DMS114 treated with DMSO at 0.1 percent for 48 hours (cell line): Measurements from ENCODE around the gene TNS3.

Experiments
- DNase-seq: peaks from one replicate; lab custom pipeline; 2025; ENCODE audit not compliant: unreplicated experiment; lab: John Stamatoyannopoulos, UW

TNS3 gene

DNA sequence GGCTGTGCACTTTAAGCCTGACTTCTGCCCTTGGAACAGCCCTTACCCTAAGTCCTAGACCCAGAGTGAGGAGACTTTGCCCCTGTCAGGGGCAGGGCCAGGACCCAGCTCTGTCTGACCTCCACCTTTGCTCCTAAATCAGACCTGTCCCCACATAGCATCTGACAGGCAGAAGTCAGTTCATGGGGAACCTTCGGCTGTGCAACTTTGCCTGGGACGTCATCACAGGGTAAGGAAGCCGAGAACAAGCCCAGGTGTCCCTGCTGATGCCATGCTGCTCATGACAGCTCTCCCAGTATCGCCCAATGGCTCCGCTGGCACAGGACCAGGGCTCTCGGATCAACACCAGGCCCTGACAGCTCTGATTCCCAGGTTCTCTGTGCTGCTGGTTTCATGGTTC, 55.4 kb downstream of the TNS3 start:
- no peak for DNase-seq

DNA sequence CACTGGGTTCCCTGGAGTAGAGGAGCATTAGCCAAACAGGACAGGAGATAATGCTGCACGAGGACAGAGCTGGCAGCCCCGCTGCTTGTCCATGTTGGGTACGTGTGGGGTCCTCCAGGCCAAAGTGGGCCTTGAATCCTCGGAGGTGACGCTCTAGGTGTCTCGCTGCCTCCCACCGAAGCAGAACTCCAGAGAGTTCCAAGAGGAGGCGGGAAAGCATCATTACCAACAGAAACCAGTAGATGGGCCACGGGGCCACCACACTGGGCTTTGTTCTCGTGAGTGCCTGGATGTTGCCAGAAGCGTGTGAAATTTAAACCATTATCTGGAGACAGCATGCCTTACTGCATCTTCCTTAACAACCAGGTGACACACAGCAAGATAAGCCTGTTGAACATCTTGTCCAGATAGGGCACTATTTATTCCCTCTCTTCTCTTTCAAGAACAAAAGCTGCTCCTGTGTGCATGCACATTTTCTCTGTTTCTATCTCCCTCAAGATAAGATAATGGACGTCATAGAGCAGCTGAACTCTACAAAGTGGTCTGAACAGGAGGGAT, 56.8 kb downstream of the TNS3 start:
- no peak for DNase-seq

DNA sequence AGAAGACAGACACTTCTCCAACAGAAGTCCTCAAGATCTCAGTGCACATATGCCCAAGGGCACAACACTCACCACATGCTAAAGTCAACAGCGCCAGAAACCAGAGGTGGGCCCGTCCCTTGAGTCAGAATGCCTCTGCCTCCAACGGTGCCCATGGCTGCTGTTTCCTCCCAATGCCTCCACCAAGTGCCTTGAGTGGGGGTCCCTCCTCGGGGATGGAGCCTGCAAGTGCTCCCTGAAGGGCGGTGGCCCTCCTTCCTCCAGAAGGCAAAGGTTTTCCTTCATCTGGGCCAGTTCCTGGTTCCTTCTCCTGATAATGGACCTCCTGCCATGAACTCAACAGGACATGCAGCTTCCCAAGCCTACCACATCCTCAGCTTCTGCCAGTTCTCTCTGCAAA, 58.5 kb downstream of the TNS3 start:
- DNase-seq: no peak

DNA sequence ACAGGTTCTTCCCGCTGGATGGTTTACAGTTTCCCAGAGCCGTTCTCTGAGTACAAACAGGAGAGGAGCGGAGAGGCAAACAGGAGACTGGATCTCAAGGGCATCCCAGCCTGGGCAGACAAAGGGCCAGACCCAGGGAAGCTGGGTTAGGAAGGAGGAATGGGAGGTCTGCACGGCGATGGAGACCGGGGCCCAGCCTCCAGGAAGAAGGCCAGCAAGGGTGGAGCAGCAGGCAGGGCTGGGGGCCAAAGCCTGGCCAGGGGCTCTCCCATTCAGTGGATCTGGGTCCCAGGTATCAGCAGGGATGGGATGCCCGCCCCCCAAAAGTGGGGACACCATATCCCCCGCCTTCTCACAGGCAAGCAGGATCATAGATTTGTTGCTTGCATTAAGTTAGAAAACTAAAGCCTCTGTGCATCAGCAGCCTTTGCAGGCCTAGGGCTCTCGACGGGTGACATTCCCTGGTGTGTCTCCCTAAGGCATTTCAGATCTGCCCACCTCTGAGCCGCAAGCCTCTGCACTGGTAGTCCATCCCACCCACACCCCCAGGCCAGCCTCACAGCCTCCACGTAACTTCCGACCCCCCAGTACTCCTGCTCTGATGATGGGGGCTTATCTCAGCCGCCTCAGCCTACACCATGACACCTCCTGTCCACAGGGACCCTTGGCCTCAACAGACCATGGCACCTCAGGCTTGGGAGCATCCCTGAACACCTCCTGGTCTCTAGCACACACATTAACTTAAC, 59.9 kb downstream of the TNS3 start:
- DNase-seq: no peak

DNA sequence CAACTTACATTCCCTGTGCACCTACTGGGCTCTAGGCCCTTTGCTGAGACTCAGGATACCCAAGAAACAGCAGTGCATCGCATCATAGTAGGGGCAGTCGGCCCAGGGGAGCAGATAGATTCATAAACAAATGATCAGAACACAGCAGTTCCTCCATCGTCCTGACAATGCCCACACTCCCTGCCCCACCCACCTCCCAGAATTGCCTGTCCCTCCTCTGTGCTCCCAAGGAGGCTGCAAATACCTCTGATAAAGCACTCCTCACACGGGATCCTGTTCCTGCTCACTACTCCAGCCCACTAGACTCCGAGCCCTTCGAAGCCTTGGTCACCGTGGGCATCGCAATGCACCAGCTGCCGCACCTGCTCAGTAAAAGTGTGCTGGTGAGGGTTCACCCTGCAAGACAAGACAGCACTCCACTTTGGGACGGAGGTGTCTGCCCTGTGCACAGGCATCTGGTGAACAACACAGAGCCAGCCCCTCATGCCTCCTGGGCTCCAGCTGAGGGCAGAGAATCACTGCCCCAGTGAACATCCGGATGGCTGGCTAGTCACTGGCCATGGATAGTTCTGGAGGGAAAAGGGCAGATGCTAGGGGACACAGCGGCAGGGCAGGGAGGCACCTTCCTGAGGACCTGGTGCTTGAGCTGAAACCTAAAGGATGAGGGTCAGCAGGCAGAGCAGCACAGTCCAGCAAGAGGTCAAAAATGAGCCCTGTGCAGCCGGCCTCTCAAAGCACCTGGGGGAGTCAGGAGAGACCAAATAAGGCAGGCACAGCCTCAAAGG, 60.7 kb downstream of the TNS3 start:
- DNase-seq: no peak

DNA sequence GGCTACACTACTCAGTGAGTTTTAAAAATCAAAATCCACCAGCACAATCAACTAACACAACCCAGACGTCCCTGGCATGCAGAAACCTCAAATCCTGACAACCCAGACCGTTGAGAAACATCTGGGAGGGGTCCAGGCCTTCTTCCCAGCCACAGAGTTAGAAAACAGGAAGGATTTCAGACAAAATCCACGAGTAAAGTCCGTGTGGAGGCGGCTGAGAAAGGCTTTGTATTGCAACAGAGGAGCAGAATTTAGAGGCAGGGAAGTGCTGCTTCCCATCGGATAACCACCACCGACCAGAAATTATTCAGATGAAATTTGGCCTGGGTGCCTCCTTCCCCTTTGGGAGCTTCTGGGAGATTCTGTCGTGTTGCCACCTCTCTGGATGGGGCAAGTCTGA, 61.5 kb downstream of the TNS3 start:
- DNase-seq: no peak

DNA sequence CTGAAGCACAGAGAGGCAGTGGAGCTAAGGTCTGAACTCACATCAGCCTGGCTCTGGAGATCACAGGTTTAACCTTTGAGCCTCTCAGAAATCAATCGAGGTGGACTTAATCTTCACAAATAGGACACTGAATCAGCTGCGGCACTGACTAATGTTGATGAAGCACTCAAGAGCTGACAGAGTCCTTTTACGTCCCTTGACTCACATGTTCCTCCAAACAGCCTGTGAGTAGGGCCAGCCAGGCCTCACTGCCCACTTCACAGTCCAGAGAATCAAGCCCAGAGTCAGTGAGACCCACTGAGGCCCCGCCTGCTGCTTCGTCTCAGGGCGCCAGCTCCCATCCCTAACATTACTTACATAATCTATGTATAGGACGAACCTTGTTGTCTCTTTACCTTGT, 63.1 kb downstream of the TNS3 start:
- no peak for DNase-seq

DNA sequence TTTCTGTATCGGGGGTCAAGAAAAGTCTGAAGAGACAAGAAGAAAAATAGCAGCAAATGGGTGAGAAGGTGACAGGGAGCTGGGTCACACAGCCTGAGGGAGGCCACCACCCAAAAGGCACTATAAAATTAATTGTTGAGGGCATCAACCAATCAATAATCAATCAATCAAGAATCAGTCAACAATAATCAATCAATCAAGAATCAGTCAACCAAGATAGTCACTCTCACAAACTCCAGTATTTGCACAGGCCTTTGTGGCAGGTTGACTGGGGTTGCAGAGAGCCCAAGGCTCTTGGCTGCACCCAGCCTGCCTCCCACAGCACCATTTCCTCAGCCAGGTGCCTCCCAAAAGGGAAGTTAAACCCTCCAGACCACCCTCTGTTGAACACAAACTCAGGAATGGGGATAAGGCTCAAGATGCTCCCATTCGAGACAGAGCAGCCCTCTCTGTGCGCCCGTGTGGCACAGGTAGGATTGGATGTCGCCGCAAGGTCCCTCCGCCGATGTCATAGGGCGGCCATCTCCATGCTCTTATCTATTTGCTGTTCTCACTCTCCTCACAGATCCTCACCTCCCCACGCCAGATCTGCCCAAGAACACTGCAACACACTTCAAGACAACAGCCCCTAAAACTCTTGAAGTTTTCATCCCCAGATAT, 64.0 kb downstream of the TNS3 start:
- no peak for DNase-seq

DNA sequence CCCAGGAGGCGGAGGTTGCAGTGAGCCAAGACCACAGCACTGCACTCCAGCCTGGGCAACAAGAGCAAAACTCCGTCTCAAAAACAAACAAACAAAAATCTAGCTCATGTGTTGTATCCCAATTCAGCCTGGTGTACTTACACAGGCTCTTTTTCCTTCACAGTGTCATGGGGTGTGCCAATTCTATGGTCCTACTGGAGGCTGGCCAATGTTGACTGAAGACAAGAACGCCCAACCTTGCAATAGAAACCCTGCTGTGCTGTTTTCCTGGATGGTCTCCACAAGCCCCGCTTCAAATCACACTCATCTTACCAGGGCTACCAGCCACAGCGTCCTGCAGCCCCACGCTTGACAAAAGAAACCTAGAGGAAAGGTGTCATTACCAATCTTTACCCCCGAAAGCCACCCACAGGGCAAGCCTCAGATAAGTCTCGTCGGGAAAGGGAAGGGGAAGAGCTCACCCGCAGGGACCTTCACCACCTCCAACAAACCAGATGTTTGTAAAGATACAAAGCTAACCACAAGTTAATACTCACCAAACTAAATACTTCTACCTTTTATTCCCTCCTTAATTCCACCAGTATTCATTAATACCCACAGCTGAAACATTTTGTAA, 64.8 kb downstream of the TNS3 start:
- no peak for DNase-seq

DNA sequence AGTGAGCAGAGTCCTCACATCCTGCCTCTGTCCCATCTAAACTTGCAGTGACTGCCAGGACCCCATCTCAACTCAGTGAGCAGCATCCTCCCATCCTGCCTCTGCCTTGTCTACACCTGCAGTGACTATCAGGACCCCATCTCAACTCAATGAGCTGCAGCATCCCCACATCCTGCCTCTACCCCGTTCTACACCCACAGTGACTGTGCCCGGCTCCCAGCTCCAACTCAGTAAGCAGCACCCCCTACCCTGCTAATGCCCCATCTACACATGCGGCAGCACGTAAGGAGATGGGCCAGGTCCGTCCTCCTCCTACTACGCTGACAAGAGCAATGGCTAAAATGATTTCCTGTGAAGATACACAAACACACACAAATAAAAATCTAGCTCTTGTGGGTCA, 65.5 kb downstream of the TNS3 start:
- no peak for DNase-seq

DNA sequence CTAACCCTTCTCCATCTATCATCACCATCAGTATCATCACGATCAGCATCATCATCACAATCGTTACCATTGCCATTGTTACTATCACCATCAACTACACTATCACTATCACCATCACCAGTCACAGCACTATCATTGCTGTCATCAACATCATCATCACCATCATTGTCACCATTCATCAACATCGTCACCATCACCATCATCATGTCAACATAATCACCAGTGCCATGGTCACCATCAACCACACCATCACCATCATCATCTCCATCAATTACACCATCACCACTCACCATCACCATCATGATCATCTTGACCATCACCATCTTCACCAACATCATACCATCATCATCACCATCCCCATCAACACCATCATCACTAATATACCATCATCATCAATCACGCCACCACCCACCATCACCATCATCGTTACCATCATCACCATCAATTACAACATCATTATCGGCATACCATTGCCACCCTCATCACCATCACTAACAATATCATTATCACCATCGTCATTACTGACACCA, 66.5 kb downstream of the TNS3 start:
- DNase-seq: no peak

DNA sequence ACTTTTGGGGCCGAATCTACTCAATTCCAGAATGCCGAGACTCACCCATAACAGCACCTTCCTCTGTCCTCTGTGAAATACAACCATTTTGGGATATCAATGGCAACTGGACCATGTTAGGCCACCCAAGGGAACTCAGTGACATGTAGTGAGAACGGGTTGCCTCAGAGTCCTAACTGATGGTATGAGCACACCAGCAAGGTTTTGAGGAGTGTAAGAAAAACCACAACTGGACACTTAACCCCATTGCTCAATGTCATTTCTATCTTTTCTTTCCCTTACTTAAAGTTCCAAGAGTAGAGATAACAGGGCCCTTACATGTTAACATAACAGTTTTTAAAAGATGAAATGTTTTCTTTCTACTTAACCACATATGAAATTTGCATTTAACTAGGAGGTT, 67.1 kb downstream of the TNS3 start:
- no peak for DNase-seq

DNA sequence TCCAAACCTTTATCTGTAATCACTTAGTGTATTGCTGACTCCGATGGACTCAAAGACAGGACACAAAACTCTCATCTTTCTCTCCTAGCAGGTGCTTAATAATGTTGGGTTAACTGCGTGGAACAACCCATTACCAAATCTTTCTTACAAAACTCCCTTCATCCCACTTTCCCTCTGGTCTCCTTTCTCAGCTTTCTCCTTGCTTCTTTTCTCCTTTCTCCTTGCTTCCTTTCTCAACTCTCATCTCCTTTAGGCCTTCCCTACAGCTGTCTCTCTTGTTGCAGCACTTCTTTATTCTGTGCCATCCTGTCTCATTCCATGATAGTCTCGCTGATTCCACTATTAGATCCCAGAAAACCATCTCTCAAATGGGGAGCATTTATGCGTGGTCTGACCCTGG, 67.5 kb downstream of the TNS3 start:
- DNase-seq: no peak

DNA sequence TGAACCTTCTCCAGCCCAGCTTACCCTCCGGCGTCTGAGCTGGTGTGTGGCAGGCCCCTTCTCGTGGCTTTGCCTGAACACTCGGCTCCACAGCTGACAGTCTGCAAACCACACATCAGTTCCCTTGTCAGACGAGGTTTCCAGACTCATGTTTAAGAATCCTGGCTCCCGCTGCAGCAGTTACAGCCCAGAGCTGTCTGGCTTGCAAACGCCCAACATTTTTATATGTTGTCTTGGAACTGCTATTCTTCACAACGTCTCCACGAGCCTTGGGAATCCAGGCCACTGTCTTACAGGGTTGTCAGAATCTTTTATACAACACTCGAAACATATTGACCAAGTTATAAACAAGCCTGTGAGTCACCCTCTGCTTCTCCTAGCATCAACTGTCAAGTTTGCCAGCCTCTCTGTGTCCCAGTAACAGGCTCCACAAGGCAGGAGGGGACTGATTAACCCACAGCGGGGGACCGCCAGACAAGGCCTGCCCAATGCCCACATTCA, 68.1 kb downstream of the TNS3 start:
- DNase-seq: no peak

DNA sequence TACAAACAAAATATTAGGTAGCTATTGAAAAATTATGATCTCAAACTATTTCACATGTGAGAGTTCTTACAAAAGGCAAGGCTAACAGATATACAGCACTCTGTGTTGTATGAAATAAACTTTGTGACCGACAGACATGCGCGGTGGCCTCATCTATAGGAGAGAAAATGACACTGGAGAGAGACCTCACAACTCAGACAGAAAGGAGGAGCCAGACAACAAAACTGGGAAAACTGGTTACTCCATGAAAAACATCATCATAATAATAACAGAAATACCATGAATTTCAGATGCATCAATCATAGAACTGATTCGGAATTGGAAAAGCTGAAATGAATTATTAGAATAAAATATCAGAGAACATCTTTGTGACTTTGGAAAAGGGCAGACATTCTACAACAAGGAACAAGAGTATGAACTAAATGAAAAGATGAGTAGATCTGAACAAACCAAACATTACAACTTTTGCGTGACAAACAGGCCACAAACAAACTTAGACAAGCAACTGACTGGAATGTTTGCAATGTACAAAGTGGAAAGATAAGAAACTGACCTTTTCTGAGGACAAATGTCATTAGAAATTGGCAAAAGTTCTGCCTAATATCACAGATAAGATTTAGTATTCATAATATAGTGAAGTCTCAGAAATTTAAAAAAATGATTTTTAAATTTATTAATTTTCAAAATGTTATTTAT, 69.3 kb downstream of the TNS3 start:
- DNase-seq: no peak

DNA sequence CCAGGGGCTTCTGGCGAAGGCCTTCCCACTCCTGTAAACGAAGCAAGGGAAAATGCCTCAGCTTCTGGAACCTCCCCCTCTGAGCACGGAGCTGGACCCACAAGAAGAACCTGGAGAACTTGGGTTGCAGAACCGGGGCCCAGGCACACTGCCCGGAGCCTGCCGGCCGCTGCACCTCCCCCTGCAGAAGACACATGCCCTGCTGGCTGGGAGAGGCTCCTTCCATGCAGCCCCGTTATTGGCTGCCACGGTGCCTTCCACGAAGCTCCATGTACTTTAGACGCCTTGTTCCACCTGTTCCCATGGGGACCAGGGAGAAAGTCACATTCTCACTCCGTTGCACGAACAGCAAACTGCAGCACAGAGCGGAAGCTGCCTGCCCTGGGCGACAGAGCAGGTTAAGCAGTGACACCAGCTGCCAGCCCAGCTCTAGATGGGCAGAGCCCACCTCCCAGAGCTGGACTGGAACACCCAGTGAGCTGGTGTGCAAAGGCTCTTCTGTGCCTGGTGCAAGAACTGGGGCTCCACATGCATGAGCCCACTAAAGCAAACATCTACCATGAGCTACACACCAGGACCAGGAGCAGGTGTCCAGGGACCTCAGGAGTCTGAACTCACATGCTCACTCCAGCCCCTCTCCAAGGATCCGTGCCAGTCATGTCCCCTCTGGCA, 70.1 kb downstream of the TNS3 start:
- DNase-seq: no peak

DNA sequence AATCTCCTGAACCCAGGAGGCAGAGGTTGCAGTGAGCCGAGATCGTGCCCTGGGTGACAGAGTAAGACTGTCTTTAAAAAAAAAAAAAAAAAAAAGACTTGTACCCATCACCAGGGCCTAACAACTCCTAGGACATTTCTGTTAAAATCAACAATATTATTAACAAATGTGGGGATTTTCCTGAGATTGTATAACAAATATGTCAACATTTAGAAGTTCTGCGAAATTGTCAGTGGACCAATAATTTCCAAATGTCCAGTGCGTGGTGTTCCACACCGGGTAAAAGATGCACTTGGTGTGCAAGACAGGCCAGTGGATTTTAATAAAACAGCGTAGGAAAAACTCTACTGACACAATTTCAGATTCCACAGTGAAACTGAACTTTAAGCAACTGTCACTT, 71.1 kb downstream of the TNS3 start:
- DNase-seq: no peak

DNA sequence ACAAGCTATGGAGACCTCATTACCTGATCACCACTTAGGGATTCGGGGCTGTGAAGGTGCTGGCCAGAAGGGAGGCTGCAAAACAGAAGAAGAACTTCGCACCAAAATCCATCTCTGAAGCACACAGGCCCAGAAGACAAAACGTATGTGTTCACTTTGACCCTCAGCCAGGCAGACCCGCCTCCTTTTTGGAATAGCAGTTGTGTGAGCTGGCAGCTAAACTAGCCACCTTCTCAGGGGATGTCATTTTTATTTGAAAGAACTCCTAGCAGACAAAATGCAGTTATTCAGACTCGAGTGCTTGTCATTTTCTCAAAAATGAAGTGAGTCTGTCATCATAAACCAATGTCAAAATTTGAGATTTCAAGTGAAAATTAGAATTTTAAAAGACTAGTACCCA, 71.7 kb downstream of the TNS3 start:
- no peak for DNase-seq

DNA sequence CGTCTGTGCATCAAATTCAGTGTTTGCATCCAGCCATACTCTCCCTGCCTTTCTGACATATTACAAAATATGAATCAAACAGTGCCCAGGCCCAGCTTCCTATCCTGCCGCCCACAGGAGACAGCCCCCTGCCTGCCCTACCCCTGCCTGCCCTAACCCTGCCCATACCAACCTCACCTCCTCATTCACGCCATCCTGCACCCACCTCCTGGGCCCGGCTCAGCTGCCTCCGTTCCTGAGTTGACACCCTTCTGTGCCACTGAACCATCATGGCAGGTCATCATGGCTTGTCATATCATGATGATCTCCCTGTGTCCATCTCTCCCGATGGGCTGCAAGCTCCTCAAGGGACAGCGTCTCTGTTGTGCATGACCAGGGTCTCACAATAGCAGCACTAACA, 72.3 kb downstream of the TNS3 start:
- DNase-seq: no peak
